HG02970 (cell line): ENCODE measurements around the gene PPARD.

Source experiments
- ATAC-seq: cut with Tn5 transposase; IDR thresholded peaks from one replicate; pipeline ENCODE4 v1.9.1; 2021; ENCODE audit warnings: mild to moderate bottlenecking, moderate library complexity, moderate number of reproducible peaks; ENCODE audit not compliant: unreplicated experiment, low FRiP score

Gene PPARD

GRCh38 chr6:35351422-35351821 is 9.1 kb downstream of the PPARD start:
- no peak for ATAC-seq

GRCh38 chr6:35352735-35353134 is 10.4 kb downstream of the PPARD start:
- no peak for ATAC-seq

- ATAC-seq: no peak
Observed at GRCh38 chr6:35354361-35355135, 12.2 kb downstream of the PPARD start.

- ATAC-seq: no peak
Observed at GRCh38 chr6:35356391-35356790, 14.0 kb downstream of the PPARD start.

- no peak for ATAC-seq
Observed at GRCh38 chr6:35357677-35358076, 15.3 kb downstream of the PPARD start.

- ATAC-seq: no peak
Observed at GRCh38 chr6:35358086-35358485, 15.7 kb downstream of the PPARD start.

- ATAC-seq: no peak
Observed at GRCh38 chr6:35359346-35359743, 17.0 kb downstream of the PPARD start.

GRCh38 chr6:35359744-35360348 is 17.5 kb downstream of the PPARD start:
- no peak for ATAC-seq

GRCh38 chr6:35360349-35361138 is 18.2 kb downstream of the PPARD start:
- ATAC-seq: no peak

GRCh38 chr6:35362200-35362599 is 19.8 kb downstream of the PPARD start:
- ATAC-seq: no peak

- no peak for ATAC-seq
Observed at GRCh38 chr6:35363293-35363750, 21.0 kb downstream of the PPARD start.

- ATAC-seq: no peak
Observed at GRCh38 chr6:35365594-35366203, 23.3 kb downstream of the PPARD start.

- no peak for ATAC-seq
Observed at GRCh38 chr6:35366204-35366596, 23.8 kb downstream of the PPARD start.

GRCh38 chr6:35367646-35368037 is 25.3 kb downstream of the PPARD start:
- no peak for ATAC-seq

- no peak for ATAC-seq
Observed at GRCh38 chr6:35368038-35368887, 25.9 kb downstream of the PPARD start.

GRCh38 chr6:35370124-35370741 is 27.9 kb downstream of the PPARD start:
- ATAC-seq: no peak

- ATAC-seq: no peak
Observed at GRCh38 chr6:35370785-35371493, 28.6 kb downstream of the PPARD start.

- ATAC-seq: no peak
Observed at GRCh38 chr6:35371494-35372262, 29.3 kb downstream of the PPARD start.
